A549 (cell line): Measurements from ENCODE around the gene HOXA4. TPM values are rescaled to one million over a fixed set of nuclear protein-coding genes. Genes with fewer than 3 reads are reported as not detected.

Source experiments
- ATAC-seq, 2 experiments: fragments of 200-7000 bp in 1 of 2; fragments of >200 bp in 1 of 2; cut with Nextera tagmentation in 1 of 2; cut with Tn5 transposase in 1 of 2; 3 replicates each; pipeline versions ENCODE4 v1.8.0 to v1.9.1; 2018 to 2020; ENCODE audit warnings: mild to moderate bottlenecking in 1 of 2, moderate library complexity in 1 of 2
- CTCF ChIA-PET: fragments of 300-600 bp; sonication (Branson Sonifier 250); formaldehyde crosslinking; extraction: SDS; loops from one replicate; lab custom pipeline; 2021; ENCODE audit warnings: antibody characterized with exemption, inconsistent platforms; lab: Yijun Ruan, JAX
- POLR2A ChIA-PET: fragments of 350-600 bp; formaldehyde crosslinking; extraction: SDS; loops from one replicate; lab custom pipeline; 2021; ENCODE audit warnings: antibody characterized with exemption, inconsistent platforms; lab: Yijun Ruan, JAX
- DNase-seq, 2 experiments: peaks; one replicate each; pipeline versions ENCODE4 v3.0.0 to v3.0.0-alpha.2; 2011 to 2016; ENCODE audit warnings: low read depth in 1 of 2, low spot score in 1 of 2
- FAIRE-seq: peaks from 2 replicates; lab custom pipeline; 2011; peaks lifted over from hg19 to GRCh38; lab: Jason Lieb, UNC
- H3K27ac ChIP-seq, 2 experiments: fragments of >200 bp; sonication (Bioruptor Twin); formaldehyde crosslinking; 3 replicates each; pipeline ENCODE4 v1.5.1; 2016 to 2017
- H3K4me1 ChIP-seq: fragments of >200 bp; sonication (Bioruptor Twin); formaldehyde crosslinking; 3 replicates; pipeline ENCODE4 v1.6.1; 2016
- H3K4me2 ChIP-seq: fragments of >200 bp; sonication (Bioruptor Twin); formaldehyde crosslinking; 3 replicates; pipeline ENCODE4 v1.6.1; 2016
- H3K4me3 ChIP-seq: fragments of >200 bp; sonication (Bioruptor Twin); formaldehyde crosslinking; 3 replicates; pipeline ENCODE4 v1.5.1; 2016
- H3K9me3 ChIP-seq: fragments of >200 bp; sonication (Bioruptor Twin); formaldehyde crosslinking; 3 replicates; pipeline ENCODE4 v1.6.1; 2016
- BHLHE40 ChIP-seq: IDR thresholded peaks from 2 replicates; pipeline ENCODE4 v1.6.1; 2012; ENCODE audit warnings: low read depth, low read length, inconsistent platforms
- CBX8 ChIP-seq: fragments of 200-600 bp; sonication (generic); IDR thresholded peaks from 2 replicates; pipeline ENCODE4 v1.6.1; 2016
- CHD4 ChIP-seq: fragments of 200-600 bp; sonication (generic); IDR thresholded peaks from 2 replicates; pipeline ENCODE4 v1.6.1; 2016; ENCODE audit warnings: antibody characterized with exemption, mild to moderate bottlenecking, borderline replicate concordance
- EHF ChIP-seq: fragments of 250-450 bp; sonication (Bioruptor Pico); IDR thresholded peaks from 2 replicates; pipeline ENCODE4 v1.5.0; 2020; ENCODE audit warnings: mild to moderate bottlenecking
- EHMT2 ChIP-seq: fragments of 200-600 bp; sonication (generic); IDR thresholded peaks from 2 replicates; pipeline ENCODE4 v1.6.1; 2016; ENCODE audit warnings: antibody characterized with exemption, low read depth, mild to moderate bottlenecking, moderate library complexity
- EP300 ChIP-seq, 2 experiments: fragments of >200 bp; sonication (Bioruptor Twin); formaldehyde crosslinking; IDR thresholded peaks; 2 replicates in 1 of 2; 3 replicates in 1 of 2; pipeline ENCODE4 v1.6.1; 2016 to 2017
- FOSB ChIP-seq: fragments of 250-450 bp; sonication (Bioruptor Pico); IDR thresholded peaks from 2 replicates; pipeline ENCODE4 v1.5.0; 2020; ENCODE audit warnings: mild to moderate bottlenecking, moderate library complexity
- GATA3 ChIP-seq: IDR thresholded peaks from 2 replicates; pipeline ENCODE4 v1.6.1; 2012; ENCODE audit warnings: borderline replicate concordance
- HEYL ChIP-seq: fragments of 250-450 bp; sonication (Bioruptor Pico); IDR thresholded peaks from 2 replicates; pipeline ENCODE4 v1.8.0; 2021; ENCODE audit warnings: mild to moderate bottlenecking, moderate library complexity
- HOXB5 ChIP-seq: fragments of 250-450 bp; sonication (Bioruptor Pico); IDR thresholded peaks from 2 replicates; pipeline ENCODE4 v1.5.0; 2020; ENCODE audit warnings: mild to moderate bottlenecking, moderate library complexity
- KDM1A ChIP-seq: fragments of 200-600 bp; sonication (generic); IDR thresholded peaks from 2 replicates; pipeline ENCODE4 v1.6.1; 2016; ENCODE audit warnings: low read depth, mild to moderate bottlenecking
- MAFK ChIP-seq: fragments of 450-650 bp; IDR thresholded peaks from 2 replicates; pipeline ENCODE4 v1.6.1; 2014; ENCODE audit not compliant: partially characterized antibody
- POLR2A ChIP-seq: IDR thresholded peaks from 2 replicates; pipeline ENCODE4 v1.6.1; 2012; ENCODE audit warnings: mild to moderate bottlenecking, low read length
- RFX5 ChIP-seq: fragments of 450-650 bp; IDR thresholded peaks from 2 replicates; pipeline ENCODE4 v1.7.1; 2014; ENCODE audit warnings: antibody characterized with exemption, mild to moderate bottlenecking, moderate library complexity
- TP53 ChIP-seq: fragments of 250-450 bp; sonication (Bioruptor Pico); IDR thresholded peaks from 2 replicates; pipeline ENCODE4 v1.5.0; 2021; ENCODE audit warnings: mild to moderate bottlenecking, moderate library complexity
- ZSCAN20 ChIP-seq: fragments of 250-450 bp; sonication (Bioruptor Pico); IDR thresholded peaks from 2 replicates; pipeline ENCODE4 v1.8.0; 2022; ENCODE audit warnings: mild to moderate bottlenecking, moderate library complexity
- WGBS: methylation state at CpG from one replicate; pipeline ENCODE4 v1.1.6; 2017; ENCODE audit errors: missing lambda C conversion rate; 5-methylcytosine and 5-hydroxymethylcytosine counted together
- polyA plus RNA-seq, 4 experiments: library from polyadenylated mRNA; depleted of rRNA in 3 of 4; stranded (reverse); fragments of >200 nt; fragmentation: RNase III in 1 of 4; extraction: RNeasy Plus Mini Kit Qiagen cat#74134 plus additional on column Dnase treatment in 1 of 4; gene quantifications; 2 replicates in 3 of 4; 3 replicates in 1 of 4; pipeline ENCODE4 v1.2.3, GENCODE V29; 2011 to 2017
- TF ChIP-seq, protein P1 (sequence below): fragments of >200 bp; sonication (Bioruptor Twin); formaldehyde crosslinking; IDR thresholded peaks from 3 replicates; pipeline ENCODE4 v1.6.1; 2016
- TF ChIP-seq, protein P2 (sequence below): IDR thresholded peaks from 2 replicates; pipeline ENCODE4 v1.6.1; 2012; ENCODE audit warnings: low read depth, borderline replicate concordance
- TF ChIP-seq, protein P3 (sequence below): fragments of 150-350 bp; IDR thresholded peaks from 2 replicates; pipeline ENCODE4 v1.6.1; 2014; ENCODE audit warnings: low read depth, mild to moderate bottlenecking, low read length

Gene HOXA4
- polyA plus RNA-seq, 2 of the 4 experiments (the other 2 are of a cell fraction): 2.1 to 2.6 TPM

DNA sequence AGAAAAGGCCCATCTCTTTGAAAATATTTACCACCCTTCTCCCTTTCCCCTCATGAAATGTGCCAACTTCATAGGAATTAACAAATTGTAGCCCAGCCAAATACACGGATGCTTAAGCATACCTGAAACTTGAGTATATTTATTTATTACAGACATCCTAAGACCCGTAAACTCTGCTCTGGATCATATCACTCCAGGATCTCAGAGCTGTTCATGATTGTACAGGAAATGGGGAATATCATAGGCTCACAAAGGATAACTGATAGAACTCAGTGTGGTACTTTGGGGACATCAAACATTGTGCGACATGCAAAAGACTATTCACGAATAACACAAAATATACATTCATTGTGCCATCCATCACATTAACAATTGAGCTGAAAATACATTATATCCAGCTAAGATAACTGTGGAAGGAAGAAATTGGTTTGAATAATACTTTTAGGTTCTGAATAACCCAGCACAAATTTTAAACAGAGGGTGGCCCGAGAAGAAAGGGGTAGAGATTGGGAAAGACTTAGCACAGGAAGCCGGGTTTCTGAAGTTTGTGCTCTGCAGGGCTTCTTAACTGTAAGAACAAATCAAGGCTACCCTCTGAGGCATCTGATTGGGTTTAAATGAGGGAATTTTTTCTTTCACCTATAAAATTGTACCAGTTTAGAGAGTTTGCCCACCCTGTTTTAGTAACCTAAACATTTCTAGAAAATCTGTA lies 37.2 kb downstream of the HOXA4 start:
- no peak for TF ChIP-seq HEYL (CRISPR knock-in tag)
- TF ChIP-seq FOSB: no peak
- no peak for FAIRE-seq
- ChIA-PET CTCF (interaction anchor here (1.0 to 1.8 kb wide), 6 partner anchors 9 to 239 kb away, joined by 3 to 5 read pairs (median 4); no protein-coding TSS in a partner anchor), POLR2A (no interaction called here)
- DNase-seq: no peak
- H3K9me3 ChIP-seq: no peaks in the 10 kb centered on the region
- no peak overlapping the region for H3K27ac ChIP-seq
- peaks cover 21% of the 10 kb centered on the region for H3K4me1 ChIP-seq
- H3K4me3 ChIP-seq: no peak overlapping the region
- H3K4me2 ChIP-seq: no peak overlapping the region
- 79% methylated on average over 6 of the region's 6 CpGs for WGBS
- ATAC-seq: no peak

DNA sequence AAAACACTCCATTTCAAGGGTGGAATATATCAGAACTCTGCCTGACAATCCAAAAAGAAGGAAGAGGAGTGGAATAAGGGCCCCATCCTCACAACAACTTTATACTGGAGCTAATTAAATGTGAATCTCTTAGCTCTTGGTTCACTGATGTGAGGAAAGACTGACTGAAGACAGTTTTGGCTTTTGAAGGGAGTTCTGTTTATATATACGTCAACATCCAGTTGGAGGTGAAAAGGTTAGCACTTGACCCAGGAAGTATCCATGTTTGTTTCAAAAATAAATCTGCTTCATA lies 37.8 kb downstream of the HOXA4 start:
- ChIA-PET CTCF (interaction anchor here (1.0 to 1.8 kb wide), 5 partner anchors 9 to 238 kb away, joined by 3 to 4 read pairs (median 4); partner anchors contain the start of gene HOXA5), POLR2A (no interaction called here)
- no peaks in the 10 kb centered on the region for H3K9me3 ChIP-seq
- DNase-seq (no peak), FAIRE-seq (no peak), ATAC-seq (no peak)
- peaks cover 15% of the 10 kb centered on the region for H3K4me1 ChIP-seq
- no peak overlapping the region for H3K4me2 ChIP-seq
- WGBS: 86% methylated on average over 1 of the region's 1 CpG
- H3K4me3 ChIP-seq: no peak overlapping the region
- H3K27ac ChIP-seq: no peak overlapping the region
- TF ChIP-seq MAFK (no peak), FOSB (no peak), TP53 (CRISPR knock-in tag) (no peak), CHD4 (no peak), BHLHE40 (no peak), CBX8 (no peak)
- TF ChIP-seq, protein P1, sequence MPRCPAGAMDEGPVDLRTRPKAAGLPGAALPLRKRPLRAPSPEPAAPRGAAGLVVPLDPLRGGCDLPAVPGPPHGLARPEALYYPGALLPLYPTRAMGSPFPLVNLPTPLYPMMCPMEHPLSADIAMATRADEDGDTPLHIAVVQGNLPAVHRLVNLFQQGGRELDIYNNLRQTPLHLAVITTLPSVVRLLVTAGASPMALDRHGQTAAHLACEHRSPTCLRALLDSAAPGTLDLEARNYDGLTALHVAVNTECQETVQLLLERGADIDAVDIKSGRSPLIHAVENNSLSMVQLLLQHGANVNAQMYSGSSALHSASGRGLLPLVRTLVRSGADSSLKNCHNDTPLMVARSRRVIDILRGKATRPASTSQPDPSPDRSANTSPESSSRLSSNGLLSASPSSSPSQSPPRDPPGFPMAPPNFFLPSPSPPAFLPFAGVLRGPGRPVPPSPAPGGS: no peak
- TF ChIP-seq, protein P2, sequence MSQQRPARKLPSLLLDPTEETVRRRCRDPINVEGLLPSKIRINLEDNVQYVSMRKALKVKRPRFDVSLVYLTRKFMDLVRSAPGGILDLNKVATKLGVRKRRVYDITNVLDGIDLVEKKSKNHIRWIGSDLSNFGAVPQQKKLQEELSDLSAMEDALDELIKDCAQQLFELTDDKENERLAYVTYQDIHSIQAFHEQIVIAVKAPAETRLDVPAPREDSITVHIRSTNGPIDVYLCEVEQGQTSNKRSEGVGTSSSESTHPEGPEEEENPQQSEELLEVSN: no peak

DNA sequence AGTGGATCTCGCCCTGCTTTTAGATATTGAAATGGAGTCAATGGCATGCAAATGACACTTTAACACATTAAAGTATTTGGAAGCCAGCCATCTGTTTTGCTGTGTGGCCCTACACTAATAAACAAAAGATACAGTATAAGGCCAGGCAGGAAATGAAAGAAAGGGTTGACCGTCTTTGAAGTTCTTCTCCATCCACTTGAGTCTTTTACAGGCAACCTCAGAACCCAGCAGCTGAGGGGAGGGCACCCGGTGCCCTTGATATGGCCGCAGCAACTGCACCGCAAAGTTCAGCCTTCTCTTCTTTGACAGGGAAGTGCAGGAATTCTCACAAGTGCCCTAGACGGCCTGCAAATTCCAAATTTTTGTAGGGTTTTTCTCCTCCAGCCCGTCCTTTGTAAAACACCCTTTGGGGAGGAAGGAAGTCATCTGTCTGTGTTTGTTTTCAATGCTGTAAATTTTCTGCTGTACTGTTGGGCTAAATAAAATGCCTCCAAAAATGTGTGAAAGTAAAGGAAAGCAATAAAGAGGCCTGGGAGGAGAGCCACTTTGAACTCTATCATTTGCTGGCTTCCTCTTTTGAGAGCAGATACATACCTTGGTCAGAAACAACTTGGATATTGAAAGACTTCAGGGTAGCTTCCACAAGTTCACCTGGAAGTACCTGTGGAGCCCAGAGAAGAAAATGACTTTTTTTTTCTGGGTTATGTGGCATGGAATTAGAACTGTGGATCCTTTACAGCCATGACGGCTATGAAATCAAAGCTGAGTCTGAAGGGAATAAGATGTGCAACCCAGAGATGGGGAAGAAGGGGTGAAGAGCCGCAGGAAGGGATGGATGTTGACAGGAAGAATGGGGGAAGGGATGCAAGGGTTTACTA lies 38.4 kb downstream of the HOXA4 start:
- POLR2A ChIA-PET: no interaction called here

More for the DNA sequence above, 38.4 kb downstream of the HOXA4 start:
- DNase-seq: no peak
- no peaks in the 10 kb centered on the region for H3K9me3 ChIP-seq
- no peak overlapping the region for H3K4me2 ChIP-seq
- WGBS: 90% methylated on average over 9 of the region's 9 CpGs
- no peak overlapping the region for H3K27ac ChIP-seq
- CTCF ChIA-PET: interaction anchor here (1.0 to 1.8 kb wide), 4 partner anchors 8 to 52 kb away, joined by 3 to 5 read pairs (median 4); partner anchors contain the start of gene HOXA5
- H3K4me1 ChIP-seq: peaks cover 10% of the 10 kb centered on the region; the same call in 2 of the 3 replicates
- FAIRE-seq: no peak
- H3K4me3 ChIP-seq: no peak overlapping the region
- no peak for ATAC-seq
- no peak for TF ChIP-seq EHF (CRISPR knock-in tag)
- TF ChIP-seq EHMT2: no peak
- no peak for TF ChIP-seq CBX8
- no peak for TF ChIP-seq HOXB5
- TF ChIP-seq POLR2A: no peak
- no peak for TF ChIP-seq ZSCAN20 (CRISPR knock-in tag)
- TF ChIP-seq KDM1A: no peak
- TF ChIP-seq GATA3: no peak
- no peak for TF ChIP-seq RFX5
- TF ChIP-seq EP300 (IDR thresholded peaks at IDR 0.05): no peak
- TF ChIP-seq, protein P3, sequence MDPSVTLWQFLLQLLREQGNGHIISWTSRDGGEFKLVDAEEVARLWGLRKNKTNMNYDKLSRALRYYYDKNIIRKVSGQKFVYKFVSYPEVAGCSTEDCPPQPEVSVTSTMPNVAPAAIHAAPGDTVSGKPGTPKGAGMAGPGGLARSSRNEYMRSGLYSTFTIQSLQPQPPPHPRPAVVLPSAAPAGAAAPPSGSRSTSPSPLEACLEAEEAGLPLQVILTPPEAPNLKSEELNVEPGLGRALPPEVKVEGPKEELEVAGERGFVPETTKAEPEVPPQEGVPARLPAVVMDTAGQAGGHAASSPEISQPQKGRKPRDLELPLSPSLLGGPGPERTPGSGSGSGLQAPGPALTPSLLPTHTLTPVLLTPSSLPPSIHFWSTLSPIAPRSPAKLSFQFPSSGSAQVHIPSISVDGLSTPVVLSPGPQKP: no peak
- TF ChIP-seq, all 56 proteins: peak for 0
